Activated CD4-positive, alpha-beta memory T cell treated with anti-CD3 and anti-CD28 coated beads, Interleukin-2, amount 10 ng/mL, durations not matched to agents 7 days and 5 days (primary cell): ENCODE results near the gene HID1. TPM values are rescaled to one million over a fixed set of nuclear protein-coding genes. Genes with fewer than 3 reads are reported as not detected.
"Not testable (repeated sequence)": the region's sequence is repeated elsewhere in the genome, so short reads cannot be mapped to it uniquely, and the experiment has no call there.

Experiments
- CTCF ChIA-PET: fragments of 350-600 bp; sonication (Branson Sonifier 250); formaldehyde crosslinking; loops from one replicate; lab custom pipeline; 2021; ENCODE audit warnings: antibody characterized with exemption, inconsistent platforms; lab: Charles Lee
- POLR2A ChIA-PET: fragments of 350-600 bp; sonication (Branson Sonifier 250); formaldehyde crosslinking; loops from one replicate; lab custom pipeline; 2021; ENCODE audit warnings: antibody characterized with exemption; lab: Charles Lee
- DNase-seq: peaks from one replicate; pipeline ENCODE4 v3.0.0-alpha.2; 2020
- H3K27ac Mint-ChIP-seq: one replicate; pipeline ENCODE4 v1.8.0; 2021; ENCODE audit warnings: mild to moderate bottlenecking, mixed read lengths
- H3K27me3 Mint-ChIP-seq: one replicate; pipeline ENCODE4 v1.8.0; 2021; ENCODE audit warnings: mixed read lengths
- H3K36me3 Mint-ChIP-seq: one replicate; pipeline ENCODE4 v1.8.0; 2021; ENCODE audit warnings: low read depth, mixed read lengths
- H3K4me1 Mint-ChIP-seq: one replicate; pipeline ENCODE4 v1.8.0; 2021; ENCODE audit warnings: mixed read lengths
- H3K4me3 Mint-ChIP-seq: one replicate; pipeline ENCODE4 v1.8.0; 2021; ENCODE audit warnings: mild to moderate bottlenecking, mixed read lengths
- H3K9me3 Mint-ChIP-seq: one replicate; pipeline ENCODE4 v1.8.0; 2021; ENCODE audit warnings: mixed read lengths
- total RNA-seq, 2 experiments: library from RNA; stranded (reverse); gene quantifications; one replicate each; pipeline ENCODE4 v1.2.3, GENCODE V29; 2021

HID1 gene
- total RNA-seq, 2 experiments from 2014 or later, result 0.38 to 1.4 TPM

DNA sequence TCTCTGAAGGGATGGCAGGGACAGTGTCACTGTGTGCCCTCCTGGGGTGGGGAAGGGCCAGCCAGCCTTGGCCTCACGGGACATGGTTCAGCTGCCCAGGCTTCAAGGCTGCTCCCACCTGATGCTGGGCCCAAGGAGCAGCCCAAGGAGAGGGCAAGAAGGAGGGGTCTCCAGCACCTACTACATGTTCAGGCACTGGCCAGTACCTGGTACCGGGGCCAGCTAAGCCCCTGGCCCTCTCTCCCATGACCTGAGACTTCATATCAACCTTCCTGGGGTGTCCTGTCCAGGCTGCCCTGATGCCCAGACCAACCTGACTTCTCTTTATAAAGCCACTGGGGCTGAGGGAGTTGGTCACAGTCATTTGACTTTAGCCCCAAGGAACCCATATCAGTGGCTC is 50.8 kb downstream of the HID1 start:
- Mint-ChIP-seq H3K27ac (no peak overlapping the region), H3K27me3 (peaks cover 49% of the 10 kb centered on the region), H3K9me3 (no peaks in the 10 kb centered on the region), H3K4me3 (no peak overlapping the region), H3K4me1 (peaks cover 3% of the 10 kb centered on the region), H3K36me3 (no peaks in the 10 kb centered on the region)
- DNase-seq, result no peak
- CTCF ChIA-PET, result interaction anchor here (0.6 to 3.3 kb wide), 2 partner anchors 40 to 1544 kb away, joined by 4 to 16 read pairs; no protein-coding TSS in a partner anchor
- POLR2A ChIA-PET, result interaction anchor here (1.2 kb wide), 1 partner anchor 340 kb away, joined by 3 read pairs; the partner anchor contains the start of genes GGA3 and MRPS7

DNA sequence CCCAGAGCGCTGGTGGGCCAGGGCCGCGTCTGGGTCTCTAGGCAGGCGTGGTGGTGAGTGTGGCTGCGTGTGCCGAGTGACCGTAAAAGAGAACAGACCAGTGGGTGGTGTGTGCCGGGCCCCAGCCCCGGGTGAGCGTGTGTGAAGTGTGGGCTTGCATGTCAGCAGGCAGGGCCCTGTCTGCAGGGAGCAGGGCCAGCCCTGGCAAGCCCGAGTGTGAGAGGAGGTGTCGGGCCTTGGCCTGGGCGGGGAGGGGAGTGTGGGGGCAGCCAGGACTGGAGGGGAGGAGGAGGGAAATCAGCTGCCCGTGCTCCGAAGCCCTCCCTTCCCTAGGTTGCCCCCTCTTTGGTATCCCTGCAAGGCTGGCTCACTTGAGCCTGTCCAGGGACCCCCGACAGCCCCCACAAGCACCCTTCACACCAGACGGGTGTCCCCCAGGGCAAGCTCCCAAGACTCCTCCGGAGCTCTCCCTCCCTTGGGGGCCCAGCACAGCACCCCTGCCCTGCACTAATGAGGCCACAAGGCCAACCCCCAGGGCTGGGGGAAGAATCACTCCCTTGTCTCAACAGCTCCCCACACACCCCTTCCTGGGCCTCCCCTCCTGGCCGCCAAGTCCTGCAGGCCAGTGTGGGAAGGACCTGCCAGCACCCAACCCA is 51.4 kb downstream of the HID1 start:
- Mint-ChIP-seq H3K36me3 (no peaks in the 10 kb centered on the region), H3K27me3 (peaks cover 46% of the 10 kb centered on the region), H3K27ac (no peak overlapping the region), H3K9me3 (no peaks in the 10 kb centered on the region), H3K4me1 (peaks cover 3% of the 10 kb centered on the region), H3K4me3 (no peak overlapping the region)
- no peak for DNase-seq
- CTCF ChIA-PET, result interaction anchor here (0.6 to 3.3 kb wide), 3 partner anchors 37 to 1544 kb away, joined by 4 to 16 read pairs (median 6); no protein-coding TSS in a partner anchor
- POLR2A ChIA-PET, result interaction anchor here (1.1 to 1.2 kb wide), 2 partner anchors 40 to 340 kb away, joined by 3 read pairs; partner anchors contain the start of genes GGA3 and MRPS7

DNA sequence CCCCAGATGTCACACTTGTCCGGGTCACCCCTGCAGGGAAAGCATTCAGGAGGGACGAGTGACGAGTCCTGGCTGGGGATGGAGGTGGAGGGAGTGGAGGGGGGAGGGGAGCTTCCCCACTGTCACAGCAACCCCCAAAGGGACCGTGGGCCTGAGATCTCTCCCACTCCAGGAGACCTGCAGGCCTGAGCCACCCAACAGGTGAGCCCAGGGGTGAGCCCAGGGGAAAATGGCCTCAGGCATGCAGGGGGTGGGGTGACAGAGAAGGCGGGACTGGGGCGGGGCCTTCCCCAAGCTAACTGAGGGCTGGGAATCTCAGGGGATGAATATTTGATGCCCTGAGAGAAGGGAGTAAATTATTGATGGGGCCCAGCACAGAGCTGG is 51.9 kb downstream of the HID1 start:
- peaks cover 43% of the 10 kb centered on the region for H3K27me3 Mint-ChIP-seq

DNA sequence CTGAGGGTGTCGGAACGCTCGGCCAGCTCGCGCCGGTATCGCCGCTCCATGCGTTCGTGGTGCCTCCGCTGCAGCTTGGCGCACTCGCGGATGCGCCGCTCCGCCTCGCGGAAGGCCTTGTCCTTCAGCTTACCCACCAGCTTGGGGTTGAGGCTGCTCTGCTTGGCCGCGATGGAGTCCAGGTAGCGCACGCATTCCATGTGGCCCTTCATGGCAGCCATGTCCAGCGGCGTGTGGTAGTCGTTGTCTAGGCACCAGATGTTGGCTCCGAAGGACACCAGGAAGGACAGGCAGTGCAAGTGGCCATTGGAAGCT is 52.3 kb downstream of the HID1 start:
- Mint-ChIP-seq H3K9me3 (no peaks in the 10 kb centered on the region), H3K4me1 (peaks cover 3% of the 10 kb centered on the region), H3K27me3 (peaks cover 39% of the 10 kb centered on the region), H3K27ac (no peak overlapping the region), H3K36me3 (no peaks in the 10 kb centered on the region), H3K4me3 (no peak overlapping the region)
- ChIA-PET POLR2A (interaction anchor here (1.1 to 1.2 kb wide), 2 partner anchors 40 to 341 kb away, joined by 3 read pairs; partner anchors contain the start of genes GGA3 and MRPS7), CTCF (interaction anchor here (1.3 to 3.3 kb wide), 3 partner anchors 38 to 67 kb away, joined by 3 to 16 read pairs (median 6); partner anchors contain the start of gene CDR2L)
- DNase-seq, result no peak

More for the DNA sequence above, 51.9 kb downstream of the HID1 start:
- no peaks in the 10 kb centered on the region for H3K9me3 Mint-ChIP-seq
- DNase-seq, result no peak
- CTCF ChIA-PET, result interaction anchor here (1.3 to 3.3 kb wide), 3 partner anchors 37 to 67 kb away, joined by 3 to 16 read pairs (median 6); partner anchors contain the start of gene CDR2L
- no peak overlapping the region for H3K4me3 Mint-ChIP-seq
- peaks cover 3% of the 10 kb centered on the region for H3K4me1 Mint-ChIP-seq
- no peak overlapping the region for H3K27ac Mint-ChIP-seq
- no peaks in the 10 kb centered on the region for H3K36me3 Mint-ChIP-seq
- POLR2A ChIA-PET, result interaction anchor here (1.1 to 1.2 kb wide), 2 partner anchors 40 to 341 kb away, joined by 3 read pairs; partner anchors contain the start of genes GGA3 and MRPS7

DNA sequence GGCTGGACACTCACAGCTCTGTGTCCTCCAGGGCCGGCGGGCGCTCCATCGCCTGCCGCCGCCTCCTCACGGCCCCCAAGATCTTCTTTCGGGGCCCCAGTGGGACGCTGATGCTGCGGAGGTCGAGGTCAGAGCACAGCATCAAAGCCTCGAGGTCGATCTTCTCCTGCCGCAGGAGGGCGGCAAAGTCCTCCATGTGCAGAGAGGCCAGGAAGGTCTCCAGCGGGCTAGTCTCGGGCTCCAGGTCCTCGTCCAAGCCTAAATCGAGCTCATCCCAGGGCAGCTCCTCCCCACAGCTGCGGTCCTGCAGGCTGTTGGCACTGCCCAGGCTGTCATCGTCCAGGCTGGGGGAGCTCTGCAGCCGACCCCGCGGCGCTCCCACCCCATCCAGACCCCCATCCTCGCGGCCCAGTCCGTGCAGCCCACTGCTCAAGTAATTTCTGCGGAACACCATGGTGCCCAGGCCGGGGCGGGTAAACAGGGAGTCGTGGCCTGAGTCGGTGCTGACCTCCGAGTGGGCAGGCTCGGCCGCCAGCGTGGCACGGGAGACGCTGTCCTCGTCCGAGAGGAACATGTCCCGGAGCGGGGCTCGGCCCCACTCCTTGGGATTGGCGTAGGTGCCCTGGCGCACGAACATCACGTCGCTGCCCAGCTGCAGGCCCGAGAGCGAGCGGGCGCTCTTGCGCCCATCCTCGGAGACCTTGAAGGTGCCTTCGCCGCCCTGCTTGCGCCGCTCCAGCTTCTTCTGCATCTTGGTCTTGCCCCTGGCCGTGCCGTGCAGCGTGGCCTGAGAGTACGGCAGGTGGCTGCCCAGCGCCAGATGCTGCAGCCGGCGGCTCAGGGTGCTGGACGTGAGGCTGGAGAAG is 52.9 kb downstream of the HID1 start:
- no peak overlapping the region for H3K4me3 Mint-ChIP-seq
- POLR2A ChIA-PET, result interaction anchor here (1.1 kb wide), 1 partner anchor 41 kb away, joined by 3 read pairs; no protein-coding TSS in a partner anchor
- H3K27me3 Mint-ChIP-seq, result peaks cover 33% of the 10 kb centered on the region
- peaks cover 3% of the 10 kb centered on the region for H3K4me1 Mint-ChIP-seq
- DNase-seq, result no peak
- H3K27ac Mint-ChIP-seq, result no peak overlapping the region
- no peaks in the 10 kb centered on the region for H3K9me3 Mint-ChIP-seq
- no peaks in the 10 kb centered on the region for H3K36me3 Mint-ChIP-seq
- CTCF ChIA-PET, result interaction anchor here (1.3 to 3.3 kb wide), 3 partner anchors 38 to 68 kb away, joined by 3 to 16 read pairs (median 6); partner anchors contain the start of gene CDR2L

DNA sequence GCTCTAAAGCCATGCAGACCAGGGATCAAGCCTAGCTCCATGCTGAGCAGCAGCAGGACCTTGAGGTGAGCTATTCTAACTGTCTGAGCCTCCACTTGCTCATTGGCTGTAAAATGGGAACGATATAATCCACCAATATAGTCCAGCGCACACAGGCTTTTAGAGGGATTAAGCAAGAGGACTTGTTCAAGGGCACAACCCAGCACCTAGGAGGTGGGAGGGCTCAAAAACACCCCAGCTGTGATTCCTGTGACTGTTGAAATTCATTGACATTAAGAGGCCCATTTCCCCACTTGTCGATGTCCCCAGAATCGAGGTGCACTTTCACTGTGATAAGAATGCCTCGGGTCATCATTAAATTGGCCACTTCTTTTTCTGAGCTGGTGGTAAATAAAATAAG is 53.7 kb downstream of the HID1 start:
- ChIA-PET POLR2A (no interaction called here), CTCF (interaction anchor here (3.3 kb wide), 1 partner anchor 43 kb away, joined by 16 read pairs; no protein-coding TSS in a partner anchor)
- no peak for DNase-seq
- no peaks in the 10 kb centered on the region for H3K4me1 Mint-ChIP-seq
- H3K27ac Mint-ChIP-seq, result no peak overlapping the region
- H3K4me3 Mint-ChIP-seq, result no peak overlapping the region
- H3K27me3 Mint-ChIP-seq, result peaks cover 30% of the 10 kb centered on the region
- H3K36me3 Mint-ChIP-seq, result no peaks in the 10 kb centered on the region
- no peaks in the 10 kb centered on the region for H3K9me3 Mint-ChIP-seq

DNA sequence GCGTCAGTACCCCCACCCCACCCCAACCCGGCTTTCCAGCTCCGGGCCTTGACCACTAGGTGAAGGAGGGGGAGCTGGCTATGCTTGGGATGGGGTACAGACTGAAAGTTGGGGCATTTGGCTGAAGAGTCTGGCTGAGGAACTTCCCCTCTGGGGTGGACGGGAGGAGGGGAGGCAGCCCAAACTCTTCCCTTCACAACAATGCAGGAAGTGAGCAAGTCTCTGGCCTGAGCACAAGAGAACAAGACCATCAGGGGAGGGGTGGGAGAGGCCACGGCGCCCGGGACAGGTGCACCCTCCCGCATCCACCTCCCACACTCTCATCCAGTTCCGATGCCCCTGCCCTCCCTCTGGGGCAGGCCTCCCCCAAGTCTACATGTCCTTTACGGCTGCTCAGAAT is 55.1 kb downstream of the HID1 start:
- CTCF ChIA-PET, result no interaction called here

DNA sequence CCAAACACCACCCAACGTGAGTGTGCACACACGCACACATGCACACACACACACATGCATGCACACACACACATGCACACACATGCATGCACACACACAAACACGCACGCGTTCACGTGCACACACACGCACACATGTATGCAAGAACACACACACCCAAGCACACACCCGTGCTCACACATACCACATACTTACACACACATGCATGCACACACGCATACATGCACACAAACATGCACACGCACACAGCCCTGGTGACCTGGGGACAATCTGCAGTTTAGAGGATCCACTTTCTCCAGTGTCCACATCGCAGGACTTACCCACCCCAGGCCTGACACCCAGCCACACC is 55.7 kb downstream of the HID1 start:
- DNase-seq, result no peak
- Mint-ChIP-seq H3K36me3 (no peaks in the 10 kb centered on the region), H3K4me3 (no peak overlapping the region), H3K27ac (no peak overlapping the region), H3K4me1 (no peaks in the 10 kb centered on the region), H3K27me3 (peaks cover 21% of the 10 kb centered on the region), H3K9me3 (no peaks in the 10 kb centered on the region)
- ChIA-PET CTCF (no interaction called here), POLR2A (no interaction called here)

More for the DNA sequence above, 55.1 kb downstream of the HID1 start:
- POLR2A ChIA-PET, result no interaction called here
- Mint-ChIP-seq H3K36me3 (no peaks in the 10 kb centered on the region), H3K4me3 (no peak overlapping the region), H3K4me1 (no peaks in the 10 kb centered on the region), H3K9me3 (no peaks in the 10 kb centered on the region), H3K27ac (no peak overlapping the region), H3K27me3 (peaks cover 23% of the 10 kb centered on the region)
- DNase-seq, result no peak

DNA sequence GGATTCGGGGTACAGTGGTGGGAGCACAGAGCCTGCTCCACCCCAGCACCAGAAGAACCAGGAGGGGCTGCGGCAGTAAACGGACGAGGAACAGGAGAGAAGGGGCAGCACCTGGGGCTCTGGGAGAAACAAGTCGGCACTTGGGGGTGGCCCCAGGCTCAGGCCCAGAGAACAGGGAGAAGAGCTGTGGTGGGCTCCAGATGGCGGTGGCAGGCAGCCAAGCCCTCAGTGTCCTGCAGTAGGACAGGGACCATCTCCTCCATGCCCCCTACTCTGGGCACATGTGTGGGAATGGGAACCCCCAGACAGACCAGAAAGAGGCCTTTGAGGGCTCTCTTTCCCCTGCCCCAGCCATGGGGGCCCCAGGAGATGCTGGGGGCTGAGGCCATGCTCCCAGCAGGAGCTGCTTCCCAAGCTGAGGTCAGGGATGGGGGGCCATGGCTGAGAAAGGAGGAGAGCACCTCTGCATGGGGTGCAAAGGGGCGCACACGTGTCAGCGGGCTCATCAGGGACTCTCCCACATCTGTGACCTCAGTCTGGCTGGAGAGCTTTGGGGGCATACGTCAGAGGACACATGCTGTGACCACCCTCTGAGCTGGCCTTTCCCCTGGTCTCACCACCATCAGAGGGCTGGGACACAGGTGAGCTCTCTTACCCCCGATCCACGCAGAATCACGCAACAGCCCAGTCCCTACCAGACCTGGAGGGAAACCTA is 56.3 kb downstream of the HID1 start:
- POLR2A ChIA-PET, result no interaction called here
- no peaks in the 10 kb centered on the region for H3K36me3 Mint-ChIP-seq
- no peaks in the 10 kb centered on the region for H3K9me3 Mint-ChIP-seq
- H3K27me3 Mint-ChIP-seq, result peaks cover 19% of the 10 kb centered on the region
- CTCF ChIA-PET, result no interaction called here
- no peak for DNase-seq
- no peaks in the 10 kb centered on the region for H3K4me1 Mint-ChIP-seq
- H3K27ac Mint-ChIP-seq, result no peak overlapping the region
- no peak overlapping the region for H3K4me3 Mint-ChIP-seq

DNA sequence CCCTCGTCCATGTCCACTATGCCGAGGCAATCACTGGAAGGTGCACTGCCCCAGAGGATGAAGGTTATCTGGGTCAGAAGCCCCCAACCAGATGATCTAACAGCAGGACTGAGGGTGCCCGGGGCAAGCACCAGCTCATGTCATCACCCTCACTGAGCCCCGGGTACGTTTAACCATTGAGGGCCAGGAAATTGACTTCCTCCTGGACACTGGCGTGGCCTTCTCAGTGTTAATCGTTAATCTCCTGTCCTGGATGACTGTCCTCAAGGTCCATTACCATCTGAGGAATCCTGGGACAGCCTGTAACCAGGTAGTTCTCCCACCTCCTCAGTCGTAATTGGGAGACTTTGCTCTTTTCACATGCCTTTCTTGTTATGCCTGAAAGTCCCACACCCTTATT is 61.1 kb downstream of the HID1 start:
- POLR2A ChIA-PET, H3K27ac Mint-ChIP-seq, H3K4me3 Mint-ChIP-seq, H3K27me3 Mint-ChIP-seq, H3K9me3 Mint-ChIP-seq, H3K4me1 Mint-ChIP-seq, CTCF ChIA-PET, DNase-seq, H3K36me3 Mint-ChIP-seq: not testable (repeated sequence)

DNA sequence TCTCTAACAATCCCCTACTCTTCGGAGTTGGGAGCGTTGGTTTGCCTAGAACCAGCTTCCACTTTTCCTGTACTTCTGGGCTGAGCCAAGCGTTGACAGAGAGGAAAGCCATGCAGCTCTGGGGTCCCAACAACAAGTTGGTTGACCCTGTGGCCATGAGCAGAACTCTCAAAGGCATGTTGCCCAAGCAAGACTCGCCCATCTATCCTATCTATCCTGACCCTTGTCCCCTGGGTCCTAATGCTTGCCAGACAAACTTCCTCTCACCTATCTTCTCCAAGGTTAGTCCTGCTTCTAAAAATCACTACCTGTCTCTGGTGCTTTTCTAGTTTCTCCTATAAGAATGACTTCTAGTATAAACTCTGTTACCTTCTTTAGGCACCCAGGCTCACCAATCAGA is 63.5 kb downstream of the HID1 start:
- H3K4me3 Mint-ChIP-seq, H3K27me3 Mint-ChIP-seq, POLR2A ChIA-PET, H3K9me3 Mint-ChIP-seq, H3K4me1 Mint-ChIP-seq, DNase-seq, H3K36me3 Mint-ChIP-seq, H3K27ac Mint-ChIP-seq: not testable (repeated sequence)
- CTCF ChIA-PET, result interaction anchor here (0.6 kb wide), 1 partner anchor 65 kb away, joined by 3 read pairs; no protein-coding TSS in a partner anchor

DNA sequence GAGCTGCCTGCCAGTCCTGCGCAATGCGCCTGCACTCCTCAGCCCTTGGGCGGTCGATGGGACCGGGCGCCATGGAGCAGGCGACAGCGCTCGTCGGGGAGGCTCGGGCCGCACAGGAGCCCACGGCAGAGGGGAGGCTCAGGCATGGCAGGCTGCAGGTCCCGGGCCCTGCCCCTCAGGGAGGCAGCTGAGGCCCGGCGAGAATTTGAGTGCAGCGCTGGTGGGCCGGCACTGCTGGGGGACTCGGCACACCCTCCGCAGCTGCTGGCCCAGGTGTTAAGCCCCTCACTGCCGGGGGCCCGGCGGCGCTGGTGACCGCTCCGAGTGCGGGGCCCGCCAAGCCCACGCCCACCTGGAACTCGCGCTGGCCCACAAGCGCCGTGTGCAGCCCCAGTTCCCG is 65.5 kb downstream of the HID1 start:
- H3K36me3 Mint-ChIP-seq, result no peaks in the 10 kb centered on the region
- no peak overlapping the region for H3K4me3 Mint-ChIP-seq
- no peak for DNase-seq
- POLR2A ChIA-PET, result interaction anchor here (1.6 kb wide), 1 partner anchor 34 kb away, joined by 4 read pairs; the partner anchor contains the start of gene FDXR
- H3K4me1 Mint-ChIP-seq, result no peaks in the 10 kb centered on the region
- no peaks in the 10 kb centered on the region for H3K9me3 Mint-ChIP-seq
- CTCF ChIA-PET, result interaction anchor here (1.1 to 1.7 kb wide), 2 partner anchors 54 to 198 kb away, joined by 3 to 5 read pairs; no protein-coding TSS in a partner anchor
- H3K27ac Mint-ChIP-seq, result no peak overlapping the region
- H3K27me3 Mint-ChIP-seq, result peaks cover 6% of the 10 kb centered on the region
